ENCODE measurements around the gene FOXP1. TPM values are rescaled to one million over a fixed set of nuclear protein-coding genes. Genes with fewer than 3 reads are reported as not detected.

FOXP1 gene
- total and polyA plus RNA-seq, 9 of the 15 experiments (the other 6 are each of a cell fraction or from before 2014, with no cell fraction given) = 7.7 to 34.5 (median 13.7) TPM

GRCh38 chr3:70970171-70970570 lies 613.4 kb downstream of the FOXP1 start:
- BruUV-seq (replicated peaks) = no TSS peak

More at GRCh38 chr3:70970171-70970570, 613.4 kb downstream of the FOXP1 start:
- intact Hi-C loops (cut with micrococcal nuclease) (no loop called here), in situ Hi-C loops (cut with MboI) (no loop called here)
- H3K27ac ChIP-seq (ENCODE audit: extremely low read depth, low read depth, low read length) = no peak overlapping the region
- POLR2A ChIA-PET = no interaction called here
- FAIRE-seq (no peak), ATAC-seq (no peak), DNase-seq (ENCODE audit: extremely low read depth in 1 of 4, low spot score in 3 of 4) (no peak)
- no peaks in the 10 kb centered on the region for H3K79me2 ChIP-seq (ENCODE audit: control insufficient read depth, insufficient read depth, low read length)
- no peak overlapping the region for H2AFZ ChIP-seq (ENCODE audit: low read depth, low read length)
- TF ChIP-seq TFE3 (CRISPR knock-in tag; IDR thresholded peaks at IDR 0.05) (peak; percentile 32; the same call in 1 of the 2 replicates), MAX (CRISPR knock-in tag; IDR thresholded peaks at IDR 0.05) (no peak), ARID3A (IDR thresholded peaks at IDR 0.05; ENCODE audit: borderline replicate concordance, low read depth, low read length) (no peak)
- CTCF ChIA-PET (ENCODE audit: low intra/inter-chr PET ratio) = no interaction called here
- no peaks in the 10 kb centered on the region for H4K20me1 ChIP-seq (replicated peaks; ENCODE audit: control insufficient read depth, insufficient read depth, low read length)
- H3K4me3 ChIP-seq = no peak overlapping the region
- H3K9me1 ChIP-seq (ENCODE audit: control insufficient read depth, insufficient read depth, low read length) = no peaks in the 10 kb centered on the region
- 75% methylated on average over 4 of the region's 4 CpGs for WGBS (ENCODE audit: insufficient coverage, low coverage, missing lambda C conversion rate)
- H3K36me3 ChIP-seq (ENCODE audit: control insufficient read depth, insufficient read depth, low read length) = peaks cover 81% of the 10 kb centered on the region; the same call in 2 of the 3 replicates
- no peak overlapping the region for H3K4me2 ChIP-seq (ENCODE audit: insufficient read depth, low read length)
- H3K9me3 ChIP-seq (replicated peaks; ENCODE audit: control insufficient read depth, insufficient read depth, low read depth, low read length) = no peaks in the 10 kb centered on the region
- no peaks in the 10 kb centered on the region for H3K4me1 ChIP-seq (replicated peaks in 1 of 2; ENCODE audit: control insufficient read depth in 2 of 2, insufficient read depth in 2 of 2, low read length in 2 of 2)
- no peaks in the 10 kb centered on the region for H3K27me3 ChIP-seq (ENCODE audit: control insufficient read depth in 2 of 2, insufficient read depth in 2 of 2, low read length in 2 of 2)
- no peak overlapping the region for H3K9ac ChIP-seq (ENCODE audit: insufficient read depth in 1 of 2, low read depth in 2 of 2, low read length in 2 of 2)
